Body of pancreas (tissue), 4 donors: ENCODE measurements around the gene RASGEF1C.

Experiments used
- CTCF ChIP-seq, 7 experiments: fragments of 450-650 bp in 4 of 7; fragments of 200-600 bp in 3 of 7; sonication (generic) in 3 of 7; IDR thresholded peaks; one replicate each; pipeline ENCODE4 v1.5.1; 2016 to 2019; ENCODE audit warnings: antibody characterized with exemption in 7 of 7
- POLR2A ChIP-seq, 3 donors: fragments of 450-650 bp; IDR thresholded peaks; one replicate each; pipeline ENCODE4 v1.6.1; 2016; ENCODE audit warnings: antibody characterized with exemption in 3 of 3, mild to moderate bottlenecking in 2 of 3

GRCh38 chr5:180215783-180216630 is 7.0 kb upstream of the RASGEF1C start:
- TF ChIP-seq CTCF (IDR thresholded peaks at IDR 0.05), result no peak
- TF ChIP-seq POLR2A (IDR thresholded peaks at IDR 0.05), result no peak
